Sigmoid colon (tissue), 4 donors: ENCODE results near the gene VPS13D.

ENCODE experiments used
- CTCF ChIP-seq, 4 experiments: fragments of 450-650 bp in 3 of 4; fragments of 200-600 bp in 1 of 4; IDR thresholded peaks; one replicate each; pipeline ENCODE4 v1.5.1; 2016 to 2019; ENCODE audit warnings: antibody characterized with exemption in 4 of 4, mild to moderate bottlenecking in 3 of 4, moderate library complexity in 2 of 4
- EP300 ChIP-seq, 4 donors: sonication (generic); formaldehyde crosslinking; IDR thresholded peaks; one replicate each; pipeline ENCODE4 v1.6.1; 2017; ENCODE audit warnings: antibody characterized with exemption in 4 of 4

DNA sequence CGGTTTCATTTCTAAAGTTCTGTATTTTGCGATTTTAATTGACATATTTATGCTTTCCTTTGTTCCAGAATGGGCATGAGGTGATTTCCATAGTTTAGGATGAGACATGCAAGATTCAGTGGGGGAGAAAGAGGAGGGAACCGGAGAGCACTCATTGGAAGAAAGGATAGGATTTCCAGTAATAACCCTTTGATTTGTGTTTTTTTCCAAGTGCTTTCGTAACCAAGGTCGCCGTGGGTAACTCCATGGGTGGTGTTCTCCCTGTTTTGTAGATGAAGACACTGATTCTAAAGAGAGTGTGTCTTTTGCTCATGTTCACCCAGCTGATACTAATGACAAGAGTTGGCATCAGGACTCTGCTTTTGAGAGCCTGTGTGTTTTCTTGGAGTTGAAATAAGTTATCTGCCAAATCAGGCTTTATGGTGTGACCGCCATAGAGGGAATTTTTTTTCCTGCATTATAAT is 218.1 kb downstream of the VPS13D start:
- TF ChIP-seq CTCF (IDR thresholded peaks at IDR 0.05) (no peak), EP300 (IDR thresholded peaks at IDR 0.05) (no peak)
